DMS114 treated with DMSO at 0.1 percent for 48 hours (cell line): ENCODE measurements around the gene H2AZ2.

Experiments
- DNase-seq: peaks from one replicate; lab custom pipeline; 2025; ENCODE audit not compliant: unreplicated experiment; lab: John Stamatoyannopoulos, UW

H2AZ2 gene

GRCh38 chr7:44847920-44848634 lies at the start of gene H2AZ2:
Gene H2AZ2, minus strand, starts transcription at chr7:44848087. Its CDS starts 116 bp downstream, at chr7:44847971.
- DNase-seq = peak; percentile 99

- DNase-seq = no peak
These were observed 49.4 kb upstream of the H2AZ2 start for GRCh38 chr7:44897309-44897708.

GRCh38 chr7:44894888-44895580 lies 47.1 kb upstream of the H2AZ2 start:
- no peak for DNase-seq

- DNase-seq = no peak
These were observed 45.9 kb upstream of the H2AZ2 start for GRCh38 chr7:44893710-44894234.

- DNase-seq = no peak
These were observed 43.9 kb upstream of the H2AZ2 start for GRCh38 chr7:44891791-44892190.

GRCh38 chr7:44891372-44891771 lies 43.5 kb upstream of the H2AZ2 start:
- DNase-seq = no peak

GRCh38 chr7:44889086-44889781 lies 41.3 kb upstream of the H2AZ2 start:
- no peak for DNase-seq

- no peak for DNase-seq
These were observed 39.4 kb upstream of the H2AZ2 start for GRCh38 chr7:44887293-44887692.

- peak; percentile 86 for DNase-seq
These were observed 37.8 kb upstream of the H2AZ2 start, which contains the start of gene PURB for GRCh38 chr7:44885394-44886317. Gene PURB, minus strand, starts transcription at chr7:44885530. Its CDS starts 182 bp downstream, at chr7:44885348.

- DNase-seq = no peak
These were observed 36.9 kb upstream of the H2AZ2 start for GRCh38 chr7:44884621-44885393.

GRCh38 chr7:44883961-44884620 lies 36.2 kb upstream of the H2AZ2 start:
- no peak for DNase-seq

GRCh38 chr7:44882899-44883298 lies 35.0 kb upstream of the H2AZ2 start:
- DNase-seq = no peak

GRCh38 chr7:44881610-44882009 lies 33.7 kb upstream of the H2AZ2 start:
- no peak for DNase-seq

- DNase-seq = no peak
These were observed 33.2 kb upstream of the H2AZ2 start for GRCh38 chr7:44881066-44881600.

- no peak for DNase-seq
These were observed 32.6 kb upstream of the H2AZ2 start for GRCh38 chr7:44880317-44881018.

GRCh38 chr7:44876393-44876792 lies 28.5 kb upstream of the H2AZ2 start:
- DNase-seq = no peak

- DNase-seq = no peak
These were observed 27.4 kb upstream of the H2AZ2 start for GRCh38 chr7:44875241-44875640.

GRCh38 chr7:44872787-44873186 lies 24.9 kb upstream of the H2AZ2 start:
- DNase-seq = no peak
